ENCODE measurements around the gene CTTNBP2. TPM values are rescaled to one million over a fixed set of nuclear protein-coding genes. Genes with fewer than 3 reads are reported as not detected.
A peak's percentile ranks its signal among the peaks of the same experiment; 100 is the strongest.

Gene CTTNBP2
- total and polyA plus RNA-seq, 2 of the 4 experiments (the other 2 are of a cell fraction): 6.6 to 11.3 TPM

- H3K23ac ChIP-seq (ENCODE audit: low read depth, low read length): no peak overlapping the region
- H4K8ac ChIP-seq (ENCODE audit: low read depth in 2 of 2, low read length in 2 of 2): no peak overlapping the region
- H2AFZ ChIP-seq (replicated peaks; ENCODE audit: low read length, poor library complexity): no peak overlapping the region
- dilution Hi-C loops (cut with HindIII; ENCODE audit: low sequenced_read_pairs, unreplicated experiment) (no loop called here), intact Hi-C loops (cut with micrococcal nuclease) (loop anchor here (10.0 kb wide), 1 partner anchor 237 kb away; no protein-coding TSS in a partner anchor), in situ Hi-C loops (cut with MboI; ENCODE audit: low sequenced_read_pairs) (loop anchor here (25.0 kb wide), 1 partner anchor 330 kb away; no protein-coding TSS in a partner anchor)
- peaks cover 8% of the 10 kb centered on the region for H3K36me3 ChIP-seq (ENCODE audit: control insufficient read depth, insufficient read depth, low read length)
- CTCF ChIA-PET: no interaction called here
- no peaks in the 10 kb centered on the region for H4K20me1 ChIP-seq (ENCODE audit: insufficient read depth, low read length)
- H3K27me3 ChIP-seq (ENCODE audit: control insufficient read depth, insufficient read depth, low read length): no peaks in the 10 kb centered on the region
- H2AK5ac ChIP-seq (ENCODE audit: low read depth, low read length): no peak overlapping the region
- H3K4me3 ChIP-seq (ENCODE audit: insufficient read depth, low read depth, low read length): no peak overlapping the region
- no peak overlapping the region for H3K4ac ChIP-seq (ENCODE audit: low read depth, low read length)
- no peaks in the 10 kb centered on the region for H3K9me1 ChIP-seq (ENCODE audit: insufficient read depth, low read length)
- no peaks in the 10 kb centered on the region for H3K79me1 ChIP-seq (ENCODE audit: low read depth in 1 of 2, low read length in 2 of 2)
- H3K4me1 ChIP-seq (ENCODE audit: control insufficient read depth, insufficient read depth, low read length): 0 out of 2 replicates have a peak, but pooled peaks cover 2% of the 10 kb centered on the region
- H3K4me2 ChIP-seq (ENCODE audit: low read depth, low read length): no peak overlapping the region
- BruUV-seq (replicated peaks): no TSS peak
- no peak overlapping the region for H2BK5ac ChIP-seq (ENCODE audit: low read depth, low read length, poor library complexity, severe bottlenecking)
- H3K27ac ChIP-seq (ENCODE audit: insufficient read depth, low read length): no peak overlapping the region
- H2BK20ac ChIP-seq (ENCODE audit: low read depth, low read length): no peak overlapping the region
- H3K56ac ChIP-seq (ENCODE audit: extremely low read depth, insufficient read depth, low read length): no peak overlapping the region
- ATAC-seq (ENCODE audit: low read depth) (no peak), DNase-seq (no peak)
- POLR2A ChIA-PET (ENCODE audit: unreplicated experiment): no interaction called here
- no peak overlapping the region for H2BK120ac ChIP-seq (ENCODE audit: low read depth, low read length)
- no peak overlapping the region for H4K5ac ChIP-seq (ENCODE audit: low read depth, low read length)
- H4K91ac ChIP-seq (ENCODE audit: insufficient read depth, low read depth, low read length): no peak overlapping the region
- H2BK15ac ChIP-seq (ENCODE audit: low read depth, low read length): no peak overlapping the region
- no peak for TF ChIP-seq SMC3 (IDR thresholded peaks at IDR 0.05; ENCODE audit: low read depth, low read length)
- TF ChIP-seq CEBPB (IDR thresholded peaks at IDR 0.05; ENCODE audit: low read depth, low read length): 0 out of 2 replicates have a peak, but pooled peaks have one; percentile 2
- TF ChIP-seq BHLHE40 (IDR thresholded peaks at IDR 0.05; ENCODE audit: low read depth, low read length): no peak
- no peak overlapping the region for H2AK9ac ChIP-seq (replicated peaks; ENCODE audit: low read depth, low read length, poor library complexity)
- WGBS, 2 experiments (ENCODE audit: extremely low coverage in 2 of 2, insufficient read length in 1 of 2): no CpG with 5 or more reads among the region's 4 CpGs
- H3K9me3 ChIP-seq (ENCODE audit: control insufficient read depth, insufficient read depth, low read length): no peaks in the 10 kb centered on the region
- H3K14ac ChIP-seq (replicated peaks; ENCODE audit: low read depth, low read length): no peak overlapping the region
- no peak overlapping the region for H3K18ac ChIP-seq (ENCODE audit: low read depth, low read length)
- no peak overlapping the region for H3K9ac ChIP-seq (ENCODE audit: low read depth, low read length)
Observed at GRCh38 chr7:117757440-117757839, 115.8 kb downstream of the CTTNBP2 start.
